ENCODE measurements around the gene FAM98B.
"Not testable (repeated sequence)": the region's sequence is repeated elsewhere in the genome, so short reads cannot be mapped to it uniquely, and the experiment has no call there.

Gene FAM98B

DNA sequence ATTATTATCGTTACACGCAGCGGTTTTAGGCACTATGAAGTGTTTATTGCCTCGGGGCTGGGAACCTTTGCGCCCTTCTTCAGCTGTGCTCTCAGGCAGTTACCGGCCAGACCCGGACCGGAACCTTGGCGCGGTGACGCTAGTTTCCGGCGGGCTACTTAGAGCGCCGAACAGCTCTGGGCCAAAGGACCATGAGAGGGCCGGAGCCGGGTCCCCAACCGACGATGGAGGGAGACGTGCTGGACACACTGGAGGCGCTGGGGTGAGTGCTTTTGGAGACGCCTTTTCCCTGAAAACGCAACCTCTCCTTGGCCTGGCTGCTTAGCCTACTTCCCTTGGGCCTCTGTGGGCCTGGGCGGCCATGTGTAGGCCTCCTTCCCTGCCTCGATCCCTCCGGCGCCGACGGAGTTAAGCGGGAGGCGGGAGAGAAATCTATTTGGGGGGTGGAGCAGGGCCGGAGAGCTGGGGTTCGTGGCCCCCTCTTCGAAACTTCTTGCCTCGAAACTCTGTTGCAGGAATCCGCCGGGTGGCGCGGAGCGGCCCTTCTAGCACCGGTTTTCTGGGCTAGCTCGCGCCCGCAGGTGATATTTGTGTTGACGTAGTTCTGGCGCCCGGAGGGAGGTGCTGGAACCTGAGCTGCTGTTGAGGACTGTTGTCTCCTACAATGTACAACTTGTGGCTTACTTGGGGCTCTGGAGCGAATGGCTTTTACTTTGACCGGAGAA, at the start of gene FAM98B:
Gene FAM98B, plus strand, starts transcription at position 157 of the 725 bp plus-strand sequence. Its CDS starts 35 bp downstream, at position 192.
- DNase-seq (ENCODE audit: low spot score): peak; percentile 91

DNA sequence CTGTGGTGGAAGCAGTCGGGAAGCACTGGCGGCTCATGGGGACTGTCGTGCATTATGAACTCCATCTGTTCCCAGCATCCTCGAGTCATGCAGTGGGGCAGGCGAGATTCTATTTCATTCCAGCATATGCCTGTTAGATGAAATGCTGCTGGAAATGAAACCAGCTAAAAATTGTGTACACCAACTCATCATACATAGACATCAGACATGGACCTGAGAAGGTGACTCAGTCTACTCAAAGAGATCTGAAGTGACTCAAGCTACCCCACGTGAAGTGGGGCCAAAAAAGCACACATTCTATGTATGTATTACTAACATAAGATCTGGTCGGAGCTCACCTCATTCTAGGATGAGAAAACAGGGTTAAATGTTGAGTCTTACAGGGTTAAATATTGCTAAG, 47.5 kb upstream of the FAM98B start:
- no peak for DNase-seq (ENCODE audit: low spot score)

DNA sequence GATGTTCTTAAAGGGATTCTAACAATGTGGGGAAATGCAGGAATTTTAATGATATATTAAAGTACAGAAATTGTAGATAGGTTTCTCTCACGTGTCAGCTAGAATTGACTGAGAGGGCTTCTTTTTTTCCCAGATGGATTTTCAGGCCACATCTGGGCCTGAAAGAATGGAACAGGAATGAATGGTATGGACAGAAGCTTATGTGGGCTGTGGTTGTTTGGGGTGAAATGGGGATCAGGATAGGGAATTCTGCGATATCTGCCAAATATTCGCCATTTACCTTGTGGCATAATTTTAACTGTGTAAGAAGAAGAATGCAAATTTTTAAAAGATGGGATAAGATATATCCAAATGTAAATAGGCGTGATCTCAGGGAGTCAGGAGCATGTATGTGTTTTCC, 45.4 kb upstream of the FAM98B start:
- no peak for DNase-seq (ENCODE audit: low spot score)

DNA sequence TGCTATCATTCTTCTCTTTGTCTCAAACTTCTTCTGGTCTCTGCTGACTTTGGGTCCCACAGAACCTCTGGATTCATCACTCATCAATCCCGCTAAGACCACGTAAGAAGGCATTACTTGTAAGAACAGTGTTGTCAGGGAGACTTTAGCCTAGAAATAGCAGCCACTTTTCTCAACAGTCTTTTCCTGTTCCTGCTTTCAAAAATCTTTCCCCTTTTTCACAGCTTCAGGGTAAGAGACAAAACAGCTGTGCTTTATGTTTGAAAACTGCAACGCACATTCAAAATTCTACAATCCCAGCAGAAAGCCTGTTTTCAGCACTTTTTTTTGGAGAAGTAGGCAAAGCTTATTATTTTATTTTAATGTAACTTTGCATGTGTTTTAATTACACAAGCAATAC, 42.0 kb upstream of the FAM98B start:
- DNase-seq (ENCODE audit: low spot score): no peak

DNA sequence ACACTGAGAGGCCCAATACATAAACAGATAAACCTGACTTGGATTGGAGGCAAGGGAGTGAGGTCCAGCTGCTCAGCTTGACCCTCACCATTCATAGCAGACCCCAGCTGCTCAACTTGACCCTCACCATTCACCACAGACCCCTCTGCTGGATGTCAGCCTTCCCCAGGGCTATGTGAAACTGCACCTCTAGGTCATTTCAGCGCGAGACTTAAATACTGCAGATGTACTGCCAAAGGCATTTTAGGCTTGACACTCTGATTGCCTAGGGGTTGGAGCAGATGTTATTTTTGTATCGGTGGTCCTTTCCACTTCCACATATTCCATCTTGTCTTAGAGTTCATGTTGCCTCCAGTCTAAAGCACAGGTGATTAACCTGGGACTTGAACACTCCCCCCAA, 41.5 kb upstream of the FAM98B start:
- DNase-seq (ENCODE audit: low spot score): no peak

DNA sequence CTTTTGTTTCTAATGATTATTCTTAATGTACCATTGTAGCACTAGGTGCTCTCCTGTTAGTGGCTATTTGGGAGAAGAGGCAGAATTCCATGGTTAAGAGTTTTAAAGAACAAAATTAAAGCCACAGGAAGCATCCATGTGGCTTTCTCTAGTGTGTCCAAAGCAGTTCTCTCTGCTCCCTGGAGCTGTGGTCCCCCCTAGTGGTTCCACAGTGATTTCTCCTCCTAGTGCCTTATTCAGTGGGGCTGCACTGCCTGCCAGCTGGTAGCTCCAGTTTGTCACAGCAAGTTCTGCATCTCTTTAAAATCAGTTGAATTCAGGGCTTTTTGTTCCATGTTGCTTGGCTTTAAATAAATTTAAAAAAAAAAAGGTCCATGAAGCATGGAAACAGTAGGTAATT, 39.6 kb upstream of the FAM98B start:
- DNase-seq (ENCODE audit: low spot score): no peak

DNA sequence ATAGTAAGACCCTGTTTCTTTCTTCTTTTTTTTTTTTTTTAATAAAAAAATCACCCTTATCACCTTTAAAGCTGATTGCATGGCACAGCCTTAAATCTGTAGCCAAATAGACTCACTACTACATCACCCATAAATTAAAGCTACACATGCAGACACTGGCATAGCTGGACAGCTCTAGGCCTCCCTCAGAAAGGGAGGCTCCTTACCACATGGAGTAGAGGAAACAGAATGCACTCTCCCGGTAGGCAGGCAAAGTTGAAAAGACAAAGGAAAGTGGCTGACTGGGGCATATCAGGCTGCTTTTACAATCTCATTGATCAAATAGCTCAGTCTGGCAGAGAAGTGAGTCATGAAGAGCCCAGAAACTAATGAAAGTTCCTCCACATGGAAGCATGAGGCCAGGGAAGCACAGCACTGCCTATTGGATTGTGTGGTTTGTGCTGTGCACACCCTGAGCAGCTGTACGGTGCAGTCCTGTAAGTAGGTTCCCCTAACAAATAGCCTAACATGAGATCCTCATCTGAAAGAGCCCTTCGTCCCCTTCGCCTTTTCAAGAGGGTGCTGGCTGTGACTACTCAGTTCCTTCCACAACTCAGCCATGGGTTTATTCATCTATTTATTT, 32.7 kb upstream of the FAM98B start:
- DNase-seq (ENCODE audit: low spot score): no peak

DNA sequence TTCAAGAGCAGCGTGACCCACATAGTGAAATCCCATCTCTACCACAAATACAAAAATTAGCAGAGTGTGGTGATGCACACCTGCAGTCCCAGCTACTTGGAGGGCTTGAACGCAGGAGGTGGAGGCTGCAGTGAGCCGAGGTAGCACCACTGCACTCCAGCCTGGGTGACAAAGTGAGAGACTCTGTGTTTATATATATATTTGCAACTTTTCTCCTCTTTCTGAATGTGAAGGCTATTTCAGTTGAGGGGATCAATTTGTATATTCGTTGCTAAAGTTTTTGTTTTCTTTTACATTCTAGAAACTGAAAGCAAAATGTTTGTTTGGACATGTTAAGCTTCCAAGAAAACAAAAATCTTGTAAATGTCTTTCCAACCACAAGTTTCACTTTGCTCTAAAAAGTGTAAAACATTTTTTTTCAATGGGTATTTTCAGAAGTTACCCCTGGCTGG, 29.8 kb upstream of the FAM98B start:
- DNase-seq (ENCODE audit: low spot score): no peak

DNA sequence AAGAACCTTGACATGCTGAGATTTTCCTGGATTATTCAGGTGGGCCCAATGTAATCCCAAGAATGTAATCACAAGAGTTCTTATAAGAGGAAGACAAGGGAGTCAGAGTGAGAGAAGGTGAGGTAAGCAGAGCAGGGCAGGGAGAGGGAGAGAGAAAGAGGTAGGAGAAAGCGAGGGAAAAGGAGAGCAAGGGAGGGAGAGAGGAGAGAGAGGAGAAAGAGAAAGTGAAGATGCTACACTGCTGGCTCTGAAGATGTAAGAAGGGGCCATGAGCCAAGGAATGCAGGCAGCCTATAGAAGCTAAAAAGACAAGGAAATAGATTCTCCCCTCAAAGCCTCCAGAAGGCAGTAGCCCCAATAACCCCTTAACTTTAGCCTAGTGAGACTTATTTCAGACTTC, 28.7 kb upstream of the FAM98B start:
- no peak for DNase-seq (ENCODE audit: low spot score)

DNA sequence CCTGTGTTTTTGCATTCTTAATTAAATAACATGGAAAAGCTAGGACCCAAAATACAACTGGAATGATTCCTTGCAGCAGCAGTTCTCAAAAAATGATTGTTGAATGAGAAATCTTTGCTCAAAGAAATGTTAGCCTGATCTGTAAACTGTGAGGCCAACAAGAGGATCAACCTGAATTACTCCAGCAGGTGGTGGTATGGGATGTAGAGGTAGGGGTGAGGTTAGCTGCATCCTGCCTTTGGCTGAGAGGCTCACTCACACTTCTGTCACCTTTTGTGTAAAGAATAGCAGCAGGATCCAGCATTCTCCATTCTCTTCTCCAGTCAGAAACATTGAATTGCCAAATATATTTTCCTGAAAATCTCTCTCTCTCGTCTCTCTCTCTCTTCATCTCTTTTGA, 26.5 kb upstream of the FAM98B start:
- DNase-seq (ENCODE audit: low spot score): no peak

DNA sequence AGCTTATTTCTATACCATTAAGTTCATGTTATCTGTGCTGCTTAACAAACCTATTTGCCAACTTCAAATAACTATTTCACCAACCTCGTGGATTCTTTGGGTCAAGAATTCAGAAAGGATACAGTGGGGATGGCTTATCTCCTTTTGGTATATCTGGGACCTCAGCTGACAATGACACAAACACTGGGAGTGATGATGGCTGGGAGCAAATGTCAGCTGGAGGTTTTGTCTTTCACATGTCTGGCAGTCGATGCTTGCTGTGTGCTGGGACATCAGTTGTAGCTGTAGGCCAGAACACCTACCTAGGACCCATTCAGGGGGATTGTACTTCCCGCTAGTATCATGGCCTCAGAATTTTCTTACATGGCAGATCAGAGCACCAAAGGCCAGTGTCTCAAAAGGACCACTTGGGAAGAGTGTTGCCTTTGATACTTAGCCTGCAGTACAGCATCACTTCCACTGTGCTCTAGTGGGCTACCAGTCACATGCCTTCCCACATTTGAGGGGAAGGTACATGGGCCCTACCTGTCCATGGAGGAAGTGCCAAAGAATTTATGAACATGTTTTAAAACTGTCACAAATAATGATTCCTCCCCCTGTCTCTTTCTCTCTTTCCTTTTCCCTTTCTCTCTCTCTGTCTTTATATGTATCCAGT, 23.7 kb upstream of the FAM98B start:
- DNase-seq (ENCODE audit: low spot score): no peak

DNA sequence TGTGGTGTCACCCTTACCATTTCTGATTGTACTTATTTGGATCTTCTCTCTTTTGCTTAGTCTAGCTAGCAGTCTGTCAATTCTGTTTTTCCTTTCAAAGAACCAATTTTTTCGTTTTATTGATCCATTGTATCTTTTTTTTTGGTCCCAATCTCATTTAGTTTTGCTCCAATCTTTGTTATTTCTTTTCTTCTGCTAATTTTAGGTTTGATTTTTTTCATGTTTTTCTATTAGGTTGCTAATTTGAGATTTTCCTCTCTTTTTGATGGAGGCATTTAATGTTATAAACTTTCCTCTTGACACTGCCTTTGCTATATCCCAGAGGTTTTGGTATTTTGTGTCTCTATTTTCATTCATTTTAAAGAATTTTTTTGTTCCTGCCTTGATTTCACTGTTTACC, 16.9 kb upstream of the FAM98B start:
- no peak for DNase-seq (ENCODE audit: low spot score)

DNA sequence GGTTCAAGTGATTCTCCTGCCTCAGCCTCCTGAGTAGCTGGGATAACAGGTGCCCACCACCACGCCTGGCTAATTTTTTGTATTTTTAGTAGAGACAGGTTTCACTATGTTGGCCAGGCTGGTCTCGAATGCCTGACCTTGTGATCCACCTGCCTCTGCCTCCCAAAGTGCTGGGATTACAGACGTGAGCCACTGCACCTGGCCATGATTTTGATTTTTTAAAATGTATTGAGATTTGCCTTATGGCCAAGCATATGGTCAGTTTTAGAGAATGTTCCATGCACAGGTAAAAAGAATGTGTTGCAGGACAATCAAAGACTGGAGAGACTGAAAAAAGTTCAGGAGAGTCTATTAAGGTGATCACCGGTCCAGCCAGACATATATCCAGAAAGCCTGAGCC, 16.3 kb upstream of the FAM98B start:
- DNase-seq (ENCODE audit: low spot score): not testable (repeated sequence)

DNA sequence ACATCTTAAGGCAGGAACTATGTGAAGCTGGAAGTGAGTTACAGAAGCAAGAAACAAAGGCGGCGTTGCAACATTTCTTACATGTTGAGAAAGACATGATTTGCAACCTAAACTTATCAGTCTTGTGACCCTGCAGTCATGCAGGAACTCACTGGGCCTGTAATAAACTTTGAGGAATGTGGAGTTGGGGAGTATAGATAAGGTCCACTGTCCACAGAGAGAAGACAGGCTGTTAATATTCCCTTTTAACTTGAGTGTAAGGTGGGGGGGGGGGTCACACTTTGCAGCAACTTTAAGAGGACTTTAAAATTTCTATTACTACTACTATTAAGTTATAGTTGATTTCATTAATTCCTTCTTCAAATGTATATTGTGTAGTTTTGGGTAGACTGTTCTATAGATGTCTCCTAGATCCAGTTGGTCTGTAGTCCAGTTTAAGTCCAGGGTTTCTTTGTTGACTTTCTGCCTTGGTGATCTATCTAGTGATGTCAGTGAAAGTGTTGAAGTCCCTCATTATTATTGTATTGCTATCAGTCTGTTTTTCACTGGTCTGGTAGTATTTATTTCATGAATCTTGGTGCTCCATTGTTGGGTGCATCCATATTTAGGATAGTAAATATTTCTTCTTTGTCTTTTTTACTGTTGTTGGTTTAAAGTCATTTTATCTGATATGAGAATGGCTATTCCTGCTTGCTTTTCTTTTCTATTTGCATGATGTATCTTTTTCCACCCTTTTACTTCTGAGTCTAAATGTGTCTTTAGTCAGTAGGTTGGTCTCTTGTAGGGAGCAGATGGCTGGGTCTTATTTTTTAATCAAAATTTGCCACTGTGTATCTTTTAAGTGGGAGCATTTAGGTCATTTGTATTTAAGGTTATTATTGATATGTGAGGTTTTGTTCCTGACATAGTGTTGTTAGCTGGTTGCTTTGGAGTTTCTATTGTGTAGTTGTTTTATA, 15.6 kb upstream of the FAM98B start:
- DNase-seq (ENCODE audit: low spot score): no peak

DNA sequence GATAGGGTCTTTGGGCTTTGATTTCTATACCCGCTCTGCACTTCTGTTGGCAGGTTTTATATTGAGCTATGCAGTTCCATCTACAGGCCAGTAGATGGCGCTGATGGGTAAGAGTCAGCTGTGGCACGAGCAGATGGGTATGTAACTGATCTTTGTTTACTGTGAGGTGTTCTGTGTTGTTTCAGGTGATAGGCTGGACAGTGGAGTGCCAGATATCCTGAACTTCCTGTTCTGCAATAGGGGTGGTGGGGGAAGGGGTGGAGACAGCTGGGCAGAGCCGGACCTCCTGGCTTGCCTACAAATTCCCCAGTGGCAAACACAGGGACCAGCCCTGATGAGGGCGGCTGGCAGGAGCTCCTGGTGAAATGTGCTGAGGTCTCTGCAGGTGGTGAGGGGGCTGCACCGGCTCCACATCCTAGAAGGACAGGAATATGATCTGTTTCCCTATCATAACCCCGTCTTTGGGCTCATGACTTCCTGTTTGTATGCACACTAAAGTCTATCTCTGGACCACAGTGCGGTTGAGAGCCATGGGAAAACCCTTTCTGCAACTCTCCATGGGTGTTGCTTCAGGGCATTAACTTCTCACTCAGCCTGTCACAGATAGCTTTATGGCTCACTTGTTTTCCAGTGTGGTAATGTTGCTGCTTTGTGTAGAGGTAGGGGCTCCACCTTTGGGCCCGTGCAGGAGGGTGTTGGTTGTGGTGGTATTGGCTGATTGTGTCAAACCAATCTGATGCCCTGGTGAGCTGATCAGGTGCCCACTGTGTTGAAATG, 13.4 kb upstream of the FAM98B start:
- DNase-seq (ENCODE audit: low spot score): peak; percentile 66

DNA sequence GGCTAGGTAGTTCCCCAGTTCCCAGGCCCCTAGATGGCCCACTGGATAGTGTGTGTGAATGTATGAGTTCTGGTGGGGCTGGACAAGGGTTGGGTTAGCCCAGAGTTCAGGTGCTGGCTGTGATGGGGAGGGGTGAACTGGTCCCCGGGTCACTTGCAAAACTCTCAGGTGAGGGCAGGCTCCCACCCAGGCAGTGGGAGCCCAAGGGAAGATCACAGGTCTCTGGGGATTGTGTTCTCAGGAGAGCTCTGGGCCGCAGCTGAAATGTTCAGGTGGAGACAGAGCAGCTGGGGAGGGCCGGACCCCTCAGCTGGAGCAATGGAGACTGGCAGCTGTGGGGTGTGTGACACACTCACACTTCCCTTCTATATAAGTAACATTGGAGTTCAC, 12.8 kb upstream of the FAM98B start:
- no peak for DNase-seq (ENCODE audit: low spot score)

DNA sequence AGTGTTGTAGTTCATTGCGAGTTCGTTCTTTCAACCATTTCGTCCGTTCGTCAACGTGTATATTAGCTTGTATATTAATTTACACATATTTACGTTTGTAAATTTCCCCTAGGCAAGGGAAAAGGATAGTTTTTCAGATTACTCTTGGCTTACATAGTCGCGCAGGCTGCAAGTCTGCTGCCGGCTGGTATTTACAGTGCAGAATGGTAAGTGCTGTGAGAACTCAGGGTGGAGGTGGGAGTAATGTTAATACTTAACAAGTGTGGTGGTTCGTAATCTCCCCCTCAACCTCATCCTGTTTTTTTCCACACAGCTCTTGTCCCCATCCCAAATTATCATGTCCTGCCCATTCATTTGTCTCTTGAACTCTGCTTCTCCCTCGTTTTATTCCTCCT, 766 bp downstream of the FAM98B start:
- DNase-seq (ENCODE audit: low spot score): no peak

DNA sequence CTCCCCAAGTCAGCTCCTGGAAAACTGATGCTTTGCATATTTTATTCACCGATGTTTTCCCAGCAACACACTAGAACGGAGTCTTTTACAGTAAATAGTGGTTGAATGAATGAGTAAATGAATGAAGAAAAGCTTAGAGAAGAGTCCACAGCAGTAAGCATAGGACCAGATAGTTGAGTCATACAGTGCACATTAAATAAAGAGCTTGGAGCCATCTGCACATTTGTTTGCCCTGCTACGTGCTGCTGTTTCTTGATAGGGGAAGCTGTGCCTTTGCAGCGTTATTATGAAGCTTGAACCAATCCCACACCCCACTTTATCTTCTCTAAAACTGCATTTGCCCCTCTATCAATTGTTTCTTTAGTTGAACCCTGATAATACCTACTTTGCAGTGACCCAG, 1.2 kb downstream of the FAM98B start:
- DNase-seq (ENCODE audit: low spot score): no peak

DNA sequence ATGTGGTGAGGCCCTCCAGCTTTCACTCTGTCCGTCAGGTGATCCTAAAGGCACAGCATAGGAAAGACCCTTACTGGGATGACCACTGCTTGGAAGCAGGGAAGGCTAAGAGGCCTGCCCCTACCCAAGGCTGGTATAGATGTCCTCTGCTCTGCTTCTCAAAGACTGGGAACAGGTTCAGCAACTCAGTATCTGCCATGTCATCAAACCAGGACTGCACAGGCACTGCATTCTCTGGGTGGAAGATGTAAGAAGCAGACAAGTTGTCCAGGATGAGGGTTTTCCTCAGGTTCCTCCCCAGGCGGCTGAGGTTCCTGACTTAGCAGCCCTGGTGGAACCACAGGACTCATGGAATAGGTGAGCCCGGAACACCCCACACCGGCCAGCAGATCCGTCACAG, 4.7 kb downstream of the FAM98B start:
- no peak for DNase-seq (ENCODE audit: low spot score)

DNA sequence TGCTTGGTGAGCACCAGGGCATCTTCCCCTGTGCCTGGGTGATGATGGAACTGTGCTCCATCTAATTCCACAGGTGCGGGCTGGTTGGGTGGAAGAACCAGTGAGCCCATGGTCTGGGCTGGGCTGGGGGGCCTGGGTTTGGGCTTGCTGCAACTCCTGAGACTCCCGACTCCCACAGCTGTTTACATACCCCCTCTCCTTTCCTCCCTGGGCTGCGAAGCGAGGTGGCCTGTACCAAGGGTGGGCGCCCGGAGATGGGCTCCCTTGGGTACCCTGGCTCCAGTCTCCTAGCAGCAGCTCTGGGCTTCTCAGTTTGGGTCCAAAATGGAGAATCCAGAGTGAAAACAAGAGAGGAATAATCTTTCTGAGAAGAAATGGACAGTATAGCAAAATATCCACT, 5.6 kb downstream of the FAM98B start:
- no peak for DNase-seq (ENCODE audit: low spot score)

DNA sequence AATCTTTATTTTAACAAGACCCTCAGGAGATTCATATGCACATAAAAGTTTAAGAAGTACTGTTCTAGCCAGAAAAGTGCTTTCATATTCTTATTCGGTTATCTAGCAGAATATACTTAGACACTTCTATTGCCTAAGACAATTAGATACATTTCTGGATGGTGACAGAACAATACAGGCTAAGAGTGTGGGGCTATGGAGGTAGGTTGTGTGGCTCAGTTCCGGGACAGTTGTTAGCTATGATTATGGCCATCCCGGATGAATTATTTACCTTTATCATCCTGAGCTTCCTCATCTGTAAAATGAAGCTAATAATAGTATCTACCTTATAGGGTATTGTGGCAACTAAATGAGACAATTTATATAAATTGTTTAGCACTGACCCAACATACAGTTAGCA, 6.6 kb downstream of the FAM98B start:
- DNase-seq (ENCODE audit: low spot score): no peak

All from CD4-positive, alpha-beta T cell treated with Interleukin-15 for 4 hours (primary cell).